WTC11 (cell line): Measurements from ENCODE around the gene MFN1.

Experiments used
- TF ChIP-seq, protein P1 (sequence below): sonication (generic); formaldehyde crosslinking; IDR thresholded peaks from 2 replicates; pipeline ENCODE4 v1.8.1; 2023; ENCODE audit warnings: mild to moderate bottlenecking, missing genetic modification reagents
- TF ChIP-seq, protein P2 (sequence below): fragments of 200-600 bp; IDR thresholded peaks from 2 replicates; pipeline ENCODE4 v1.8.0; 2022; ENCODE audit warnings: antibody characterized with exemption
- TF ChIP-seq, protein P3 (sequence below): sonication (generic); formaldehyde crosslinking; IDR thresholded peaks from 2 replicates; pipeline ENCODE4 v1.8.1; 2023; ENCODE audit warnings: mild to moderate bottlenecking, missing genetic modification reagents, moderate library complexity
- TF ChIP-seq, protein P4 (sequence below): fragments of 250-450 bp; sonication (Bioruptor Pico); IDR thresholded peaks from 2 replicates; pipeline ENCODE4 v1.9.0; 2021; ENCODE audit warnings: mild to moderate bottlenecking

DNA sequence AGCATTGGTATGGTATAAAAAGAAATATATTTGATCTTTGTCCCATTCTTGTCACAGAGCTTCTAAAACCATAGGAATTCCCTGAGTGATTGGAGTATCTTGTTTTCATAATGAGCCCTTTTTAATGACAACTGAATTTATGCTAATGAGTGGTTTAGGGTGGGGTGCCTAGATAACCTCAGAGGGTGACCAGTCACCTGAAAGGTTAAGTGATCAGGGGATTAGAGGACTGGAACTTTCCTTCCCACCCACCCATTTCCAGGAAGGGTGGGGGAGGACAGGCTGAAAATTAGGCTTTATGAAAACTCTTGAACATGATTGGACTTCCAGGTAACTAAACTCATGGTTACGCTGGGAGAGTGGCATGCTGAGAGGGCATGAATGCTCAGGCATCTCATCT lies 8.5 kb downstream of the MFN1 start:
- TF ChIP-seq, protein P1, sequence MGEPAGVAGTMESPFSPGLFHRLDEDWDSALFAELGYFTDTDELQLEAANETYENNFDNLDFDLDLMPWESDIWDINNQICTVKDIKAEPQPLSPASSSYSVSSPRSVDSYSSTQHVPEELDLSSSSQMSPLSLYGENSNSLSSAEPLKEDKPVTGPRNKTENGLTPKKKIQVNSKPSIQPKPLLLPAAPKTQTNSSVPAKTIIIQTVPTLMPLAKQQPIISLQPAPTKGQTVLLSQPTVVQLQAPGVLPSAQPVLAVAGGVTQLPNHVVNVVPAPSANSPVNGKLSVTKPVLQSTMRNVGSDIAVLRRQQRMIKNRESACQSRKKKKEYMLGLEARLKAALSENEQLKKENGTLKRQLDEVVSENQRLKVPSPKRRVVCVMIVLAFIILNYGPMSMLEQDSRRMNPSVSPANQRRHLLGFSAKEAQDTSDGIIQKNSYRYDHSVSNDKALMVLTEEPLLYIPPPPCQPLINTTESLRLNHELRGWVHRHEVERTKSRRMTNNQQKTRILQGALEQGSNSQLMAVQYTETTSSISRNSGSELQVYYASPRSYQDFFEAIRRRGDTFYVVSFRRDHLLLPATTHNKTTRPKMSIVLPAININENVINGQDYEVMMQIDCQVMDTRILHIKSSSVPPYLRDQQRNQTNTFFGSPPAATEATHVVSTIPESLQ = no peak
- TF ChIP-seq, protein P2, sequence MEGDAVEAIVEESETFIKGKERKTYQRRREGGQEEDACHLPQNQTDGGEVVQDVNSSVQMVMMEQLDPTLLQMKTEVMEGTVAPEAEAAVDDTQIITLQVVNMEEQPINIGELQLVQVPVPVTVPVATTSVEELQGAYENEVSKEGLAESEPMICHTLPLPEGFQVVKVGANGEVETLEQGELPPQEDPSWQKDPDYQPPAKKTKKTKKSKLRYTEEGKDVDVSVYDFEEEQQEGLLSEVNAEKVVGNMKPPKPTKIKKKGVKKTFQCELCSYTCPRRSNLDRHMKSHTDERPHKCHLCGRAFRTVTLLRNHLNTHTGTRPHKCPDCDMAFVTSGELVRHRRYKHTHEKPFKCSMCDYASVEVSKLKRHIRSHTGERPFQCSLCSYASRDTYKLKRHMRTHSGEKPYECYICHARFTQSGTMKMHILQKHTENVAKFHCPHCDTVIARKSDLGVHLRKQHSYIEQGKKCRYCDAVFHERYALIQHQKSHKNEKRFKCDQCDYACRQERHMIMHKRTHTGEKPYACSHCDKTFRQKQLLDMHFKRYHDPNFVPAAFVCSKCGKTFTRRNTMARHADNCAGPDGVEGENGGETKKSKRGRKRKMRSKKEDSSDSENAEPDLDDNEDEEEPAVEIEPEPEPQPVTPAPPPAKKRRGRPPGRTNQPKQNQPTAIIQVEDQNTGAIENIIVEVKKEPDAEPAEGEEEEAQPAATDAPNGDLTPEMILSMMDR = no peak
- TF ChIP-seq, protein P3, sequence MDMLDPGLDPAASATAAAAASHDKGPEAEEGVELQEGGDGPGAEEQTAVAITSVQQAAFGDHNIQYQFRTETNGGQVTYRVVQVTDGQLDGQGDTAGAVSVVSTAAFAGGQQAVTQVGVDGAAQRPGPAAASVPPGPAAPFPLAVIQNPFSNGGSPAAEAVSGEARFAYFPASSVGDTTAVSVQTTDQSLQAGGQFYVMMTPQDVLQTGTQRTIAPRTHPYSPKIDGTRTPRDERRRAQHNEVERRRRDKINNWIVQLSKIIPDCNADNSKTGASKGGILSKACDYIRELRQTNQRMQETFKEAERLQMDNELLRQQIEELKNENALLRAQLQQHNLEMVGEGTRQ (CRISPR knock-in tag) = no peak
- TF ChIP-seq, protein P4, sequence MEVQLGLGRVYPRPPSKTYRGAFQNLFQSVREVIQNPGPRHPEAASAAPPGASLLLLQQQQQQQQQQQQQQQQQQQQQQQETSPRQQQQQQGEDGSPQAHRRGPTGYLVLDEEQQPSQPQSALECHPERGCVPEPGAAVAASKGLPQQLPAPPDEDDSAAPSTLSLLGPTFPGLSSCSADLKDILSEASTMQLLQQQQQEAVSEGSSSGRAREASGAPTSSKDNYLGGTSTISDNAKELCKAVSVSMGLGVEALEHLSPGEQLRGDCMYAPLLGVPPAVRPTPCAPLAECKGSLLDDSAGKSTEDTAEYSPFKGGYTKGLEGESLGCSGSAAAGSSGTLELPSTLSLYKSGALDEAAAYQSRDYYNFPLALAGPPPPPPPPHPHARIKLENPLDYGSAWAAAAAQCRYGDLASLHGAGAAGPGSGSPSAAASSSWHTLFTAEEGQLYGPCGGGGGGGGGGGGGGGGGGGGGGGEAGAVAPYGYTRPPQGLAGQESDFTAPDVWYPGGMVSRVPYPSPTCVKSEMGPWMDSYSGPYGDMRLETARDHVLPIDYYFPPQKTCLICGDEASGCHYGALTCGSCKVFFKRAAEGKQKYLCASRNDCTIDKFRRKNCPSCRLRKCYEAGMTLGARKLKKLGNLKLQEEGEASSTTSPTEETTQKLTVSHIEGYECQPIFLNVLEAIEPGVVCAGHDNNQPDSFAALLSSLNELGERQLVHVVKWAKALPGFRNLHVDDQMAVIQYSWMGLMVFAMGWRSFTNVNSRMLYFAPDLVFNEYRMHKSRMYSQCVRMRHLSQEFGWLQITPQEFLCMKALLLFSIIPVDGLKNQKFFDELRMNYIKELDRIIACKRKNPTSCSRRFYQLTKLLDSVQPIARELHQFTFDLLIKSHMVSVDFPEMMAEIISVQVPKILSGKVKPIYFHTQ (CRISPR knock-in tag) = no peak
